DMS 273 (cell line): Measurements from ENCODE around the gene FAM187B.
A peak's percentile ranks its signal among the peaks of the same experiment; 100 is the strongest.
"Not testable (repeated sequence)": the region's sequence is repeated elsewhere in the genome, so short reads cannot be mapped to it uniquely, and the experiment has no call there.

ENCODE experiments used
- DNase-seq: peaks from one replicate; lab custom pipeline; 2025; ENCODE audit not compliant: unreplicated experiment; lab: John Stamatoyannopoulos, UW

Gene FAM187B

DNA sequence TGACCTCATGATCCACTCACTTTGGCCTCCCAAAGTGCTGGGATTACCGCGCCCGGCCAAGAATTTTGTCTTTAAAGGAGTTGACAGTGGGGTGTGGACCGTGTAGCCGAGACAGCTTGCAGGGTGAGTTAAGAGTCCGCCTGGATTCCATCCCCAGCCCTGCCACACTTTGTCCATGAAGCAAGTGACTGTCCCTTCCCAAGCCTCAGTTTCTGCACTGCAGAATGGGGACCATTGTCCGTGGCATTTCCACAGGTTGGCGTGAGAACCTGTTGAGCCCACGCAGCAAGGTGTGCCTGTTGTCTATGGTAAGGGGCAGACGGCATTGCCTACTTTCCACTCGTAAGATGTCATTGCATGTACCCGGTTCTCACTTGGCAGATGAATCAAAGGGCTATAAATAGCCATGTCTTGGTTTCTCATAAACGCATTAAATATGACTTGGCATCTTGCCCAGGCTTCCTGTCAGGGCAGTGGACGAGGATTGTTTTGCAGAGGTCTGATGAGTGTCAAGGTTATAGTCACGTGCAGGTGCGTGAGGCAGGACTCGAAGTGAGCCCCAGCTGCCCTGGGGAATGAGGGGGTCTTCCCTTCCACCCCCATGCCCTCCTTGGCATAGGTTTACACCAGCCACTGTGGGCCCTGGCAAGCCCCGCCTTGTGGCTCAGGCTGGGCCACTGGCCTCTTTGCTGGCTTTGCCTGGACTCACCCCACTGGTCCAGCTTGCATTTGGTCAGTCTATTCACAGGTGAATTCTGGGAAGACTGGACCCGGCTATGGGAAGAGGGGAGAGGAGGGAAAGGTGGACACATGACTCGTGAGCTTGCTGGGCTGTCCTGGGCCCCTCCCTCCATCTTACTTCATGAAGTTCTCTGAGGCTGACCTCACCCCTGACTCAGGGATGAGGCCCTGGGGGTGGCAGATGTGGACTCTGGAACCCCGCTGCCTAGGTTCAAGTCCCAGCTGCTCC lies 14.6 kb downstream of the FAM187B start:
- DNase-seq = peak; percentile 72

GRCh38 chr19:35212241-35212640 lies 16.3 kb downstream of the FAM187B start:
- DNase-seq = no peak

GRCh38 chr19:35211545-35212230 lies 16.9 kb downstream of the FAM187B start:
- DNase-seq = no peak

DNA sequence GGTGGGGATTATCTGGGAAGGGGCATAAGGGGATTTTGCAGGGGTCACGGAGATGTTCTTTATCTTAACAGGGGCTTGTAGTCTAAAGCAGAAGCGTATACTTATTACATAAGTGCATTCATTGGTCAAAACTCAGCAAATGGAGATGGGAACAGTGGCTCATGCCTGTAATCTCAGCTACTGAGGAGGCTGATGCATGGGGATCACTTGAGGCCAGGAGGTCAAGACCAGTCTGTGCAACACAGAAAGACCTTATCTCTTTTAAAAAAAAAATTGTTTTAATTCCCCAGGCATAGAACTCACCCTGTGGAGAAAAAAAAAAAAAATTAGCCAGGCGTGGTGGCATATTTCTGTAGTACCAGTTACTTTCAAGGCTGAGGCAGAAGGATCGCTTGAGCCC lies 18.9 kb downstream of the FAM187B start:
- no peak for DNase-seq

DNA sequence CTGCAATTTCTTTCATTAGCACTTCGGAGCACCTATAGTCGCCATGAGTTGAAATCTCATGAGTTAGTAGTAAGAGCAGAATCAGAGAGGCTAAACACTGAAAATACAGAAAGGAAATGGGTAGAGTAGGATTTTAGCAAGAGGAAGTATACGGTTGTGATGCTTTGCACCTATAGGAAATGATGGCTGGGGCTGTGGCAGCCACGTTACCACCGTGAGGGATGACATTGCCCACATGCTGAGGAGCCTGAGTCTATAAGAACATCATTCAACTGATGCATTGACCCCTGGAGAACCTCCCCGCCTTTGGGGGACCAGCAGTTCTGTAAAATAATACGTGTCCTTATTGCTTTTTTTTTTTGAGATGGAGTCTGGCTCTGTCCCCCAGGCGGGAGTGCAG lies 20.4 kb downstream of the FAM187B start:
- no peak for DNase-seq

- no peak for DNase-seq
Measured at GRCh38 chr19:35207391-35207871, 21.1 kb downstream of the FAM187B start.

- no peak for DNase-seq
Measured at GRCh38 chr19:35206855-35207254, 21.7 kb downstream of the FAM187B start.

- DNase-seq = no peak
Measured at GRCh38 chr19:35206379-35206778, 22.2 kb downstream of the FAM187B start.

- DNase-seq = no peak
Measured at GRCh38 chr19:35205733-35206323, 22.7 kb downstream of the FAM187B start.

DNA sequence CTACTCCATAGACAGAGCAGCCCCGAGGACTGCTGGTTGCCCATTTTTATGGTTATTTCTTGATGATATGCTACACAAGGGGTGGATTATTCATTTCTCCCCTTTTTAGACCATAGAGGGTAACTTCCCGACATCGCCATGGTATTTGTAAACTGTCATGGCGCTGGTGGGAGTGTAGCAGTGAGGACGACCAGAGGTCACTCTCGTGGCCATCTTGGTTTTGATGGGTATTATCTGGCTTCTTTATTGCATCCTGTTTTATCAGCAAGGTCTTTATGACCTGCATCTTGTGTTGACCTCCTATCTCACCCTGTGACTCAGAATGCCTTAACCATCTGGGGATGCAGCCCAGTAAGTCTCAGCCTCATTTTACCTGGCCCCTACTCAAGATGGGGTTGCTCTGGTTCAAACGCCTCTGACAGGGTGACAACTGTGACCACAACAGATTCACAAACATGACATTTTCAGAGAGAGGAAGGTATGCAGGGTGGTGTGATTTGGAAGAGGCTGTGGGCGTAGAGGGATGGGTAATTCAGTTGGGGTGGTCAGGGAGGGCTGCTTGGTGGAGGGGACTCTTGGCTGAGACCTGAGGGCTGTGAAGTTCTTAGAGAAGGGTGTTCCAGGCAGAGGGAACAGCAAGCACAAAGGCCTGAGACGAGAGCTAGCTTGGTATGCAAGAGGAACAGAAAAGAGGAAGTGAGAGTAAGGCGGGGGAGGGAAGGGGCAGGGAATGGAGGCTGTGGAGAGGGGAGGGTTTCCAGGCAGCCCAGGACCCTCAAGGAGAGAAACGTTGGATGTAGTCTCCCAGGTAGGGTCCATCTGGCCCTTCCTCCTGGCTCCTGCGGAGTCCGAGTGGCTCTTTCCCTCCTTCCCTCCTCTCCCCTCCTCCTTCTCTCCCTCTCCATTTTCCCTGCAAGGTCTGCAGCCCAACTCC lies 23.5 kb downstream of the FAM187B start:
- DNase-seq = no peak

DNA sequence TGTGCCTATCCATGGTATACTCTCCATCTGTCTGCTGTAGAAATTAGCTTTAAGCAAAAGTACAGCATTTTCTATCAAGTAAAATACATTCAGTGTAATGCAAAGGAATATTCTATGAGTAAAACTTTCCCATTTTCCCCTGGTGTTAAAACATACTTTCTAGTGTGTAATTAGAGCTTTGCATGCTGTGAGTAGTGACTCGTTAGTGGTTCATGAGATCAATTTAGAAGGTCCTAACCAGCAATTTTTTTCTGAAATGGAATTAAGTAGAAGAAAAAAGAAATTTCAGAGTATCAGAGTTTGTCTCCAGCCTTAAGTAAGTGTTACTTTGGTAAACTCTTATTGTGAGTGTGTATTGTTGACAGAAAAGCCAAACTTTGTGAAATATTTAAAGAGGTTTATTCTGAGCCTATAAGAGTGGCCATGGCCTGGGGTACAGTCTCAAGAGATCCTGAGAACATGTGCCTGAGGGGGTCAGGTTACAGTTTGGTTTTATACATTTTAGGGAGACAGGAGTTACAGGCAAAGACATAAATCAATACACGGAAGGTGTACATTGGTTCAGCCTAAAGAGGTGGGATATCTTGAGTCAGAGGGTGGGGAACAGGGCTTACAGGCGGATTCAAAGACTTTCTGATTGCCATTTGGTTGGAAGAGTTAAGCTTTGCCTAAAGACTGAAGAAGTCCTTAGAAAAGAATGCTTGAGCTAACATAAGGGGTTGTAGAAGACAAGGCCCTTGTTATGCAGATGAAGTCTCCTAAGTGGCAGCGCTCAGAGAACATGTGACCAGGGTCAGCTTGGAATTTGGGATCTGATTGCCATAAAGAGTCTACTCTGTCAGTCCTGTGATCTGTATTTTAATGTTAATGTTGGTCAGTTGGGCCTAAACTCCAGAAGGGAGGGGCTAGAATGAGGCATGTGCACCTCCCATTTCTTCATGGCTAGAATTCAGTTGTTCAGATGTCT lies 25.5 kb downstream of the FAM187B start:
- no peak for DNase-seq

DNA sequence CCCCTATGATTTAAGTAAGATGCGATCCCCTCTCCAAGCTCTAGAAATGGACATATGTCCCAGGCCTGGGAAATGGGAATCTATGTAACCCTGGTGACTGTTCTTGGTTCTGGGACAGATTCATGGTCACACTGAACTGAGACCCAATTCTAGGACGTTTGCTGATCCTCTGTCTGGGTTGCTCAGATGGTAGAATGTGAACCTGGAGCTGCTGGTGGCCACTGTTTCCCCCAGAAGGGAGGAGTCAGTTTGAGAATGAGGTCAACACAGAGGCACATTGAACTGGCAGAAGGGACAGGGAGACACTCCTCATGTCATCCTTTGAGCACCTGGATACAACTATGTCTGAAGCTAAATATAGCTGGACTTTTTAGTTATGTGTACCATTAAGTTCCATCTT lies 29.1 kb downstream of the FAM187B start:
- DNase-seq = no peak

DNA sequence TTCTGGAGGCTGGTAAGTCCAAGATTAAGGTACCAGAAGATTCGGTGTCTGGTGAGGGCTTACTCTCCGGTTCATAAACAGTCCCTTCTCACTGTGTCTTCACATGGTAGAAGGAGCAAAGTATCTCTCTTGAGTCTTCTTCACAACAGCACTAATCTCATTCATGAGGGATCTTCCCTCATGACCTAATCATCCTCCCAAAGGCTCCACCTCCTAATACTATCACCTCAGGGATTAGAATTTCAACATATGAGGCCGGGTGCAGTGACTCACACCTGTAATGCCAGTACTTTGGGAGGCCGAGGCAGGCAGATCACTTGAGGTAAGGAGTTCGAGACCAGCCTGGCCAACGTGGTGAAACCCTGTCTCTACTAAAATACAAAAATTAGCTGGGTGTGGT lies 31.7 kb downstream of the FAM187B start:
- not testable (repeated sequence) for DNase-seq

GRCh38 chr19:35195830-35196229 lies 32.7 kb downstream of the FAM187B start:
- DNase-seq = no peak

GRCh38 chr19:35194012-35194984 lies 34.2 kb downstream of the FAM187B start:
- DNase-seq = no peak

GRCh38 chr19:35184884-35185283 lies 43.7 kb downstream of the FAM187B start:
- no peak for DNase-seq

GRCh38 chr19:35184267-35184666 lies 44.3 kb downstream of the FAM187B start:
- no peak for DNase-seq

GRCh38 chr19:35181387-35181786 lies 47.2 kb downstream of the FAM187B start:
- DNase-seq = no peak
